Lower leg skin (tissue), 4 donors: ENCODE measurements around the gene STARD7. TPM values are rescaled to one million over a fixed set of nuclear protein-coding genes. Genes with fewer than 3 reads are reported as not detected.

Source experiments
- DNase-seq, 2 donors: peaks; one replicate each; pipeline ENCODE4 v3.0.0-alpha.2; 2019; ENCODE audit warnings: low spot score in 2 of 2
- H3K4me3 ChIP-seq: fragments of 200-600 bp; sonication (generic); 2 replicates; pipeline ENCODE4 v1.5.1; 2017; ENCODE audit warnings: mild to moderate bottlenecking, low read depth; ENCODE audit not compliant: poor library complexity, severe bottlenecking
- CTCF ChIP-seq, 3 donors: fragments of 450-650 bp; IDR thresholded peaks; one replicate each; pipeline ENCODE4 v1.5.1; 2016; ENCODE audit warnings: antibody characterized with exemption in 3 of 3, mild to moderate bottlenecking in 3 of 3, moderate library complexity in 2 of 3
- POLR2A ChIP-seq, 2 donors: fragments of 450-650 bp; IDR thresholded peaks; one replicate each; pipeline ENCODE4 v1.6.1; 2016 to 2017; ENCODE audit warnings: antibody characterized with exemption in 2 of 2, mild to moderate bottlenecking in 1 of 2, moderate library complexity in 1 of 2
- WGBS, 2 donors: methylation state at CpG; one replicate each; pipeline ENCODE4 v1.1.5; 2018; 5-methylcytosine and 5-hydroxymethylcytosine counted together
- intact Hi-C: fragments of 100-400 bp; cut with DNase I; formaldehyde crosslinking; loops from one replicate; pipeline ENCODE4 v1.15.0; 2023; ENCODE audit warnings: low total_unique reads
- total RNA-seq, 4 donors: library from RNA; depleted of rRNA; stranded (reverse); fragments of >200 nt; gene quantifications; one replicate each; pipeline ENCODE4 v1.1.0, GENCODE V29; 2016

The STARD7 gene
- total RNA-seq, 4 donors from 2014 or later: 52.5 to 101 (median 77.2) TPM

- no peak for DNase-seq
- TF ChIP-seq CTCF (IDR thresholded peaks at IDR 0.05): no peak
- no peak for TF ChIP-seq POLR2A (IDR thresholded peaks at IDR 0.05)
- H3K4me3 ChIP-seq: no peak overlapping the region
- intact Hi-C loops: no loop called here
- WGBS, 2 donors: 83 to 85% methylated on average over 8 of the region's 8 CpGs
Measured at GRCh38 chr2:96245609-96246390, 37.2 kb upstream of the STARD7 start.

GRCh38 chr2:96243843-96244242, 35.2 kb upstream of the STARD7 start:
- no peak for TF ChIP-seq POLR2A (IDR thresholded peaks at IDR 0.05)
- TF ChIP-seq CTCF (IDR thresholded peaks at IDR 0.05): no peak
- no peak overlapping the region for H3K4me3 ChIP-seq
- no peak for DNase-seq
- 96 to 98% methylated on average over 5 of the region's 5 CpGs for WGBS, 2 donors
- intact Hi-C loops: loop anchor here (5.0 kb wide), 1 partner anchor 1423 kb away; the partner anchor contains the start of gene C2orf92

GRCh38 chr2:96241900-96242611, 33.4 kb upstream of the STARD7 start:
- H3K4me3 ChIP-seq: no peak overlapping the region
- peak; percentile 69 to 91 for DNase-seq
- TF ChIP-seq POLR2A (IDR thresholded peaks at IDR 0.05) (no peak), CTCF (IDR thresholded peaks at IDR 0.05) (no peak)
- 55 to 62% methylated on average over 5 of the region's 5 CpGs for WGBS, 2 donors
- intact Hi-C loops: loop anchor here (5.0 kb wide), 1 partner anchor 1425 kb away; the partner anchor contains the start of gene C2orf92

- WGBS, 2 donors: 62 to 77% methylated on average over 2 of the region's 2 CpGs
- no peak for DNase-seq
- H3K4me3 ChIP-seq: no peak overlapping the region
- TF ChIP-seq CTCF (IDR thresholded peaks at IDR 0.05): no peak
- no peak for TF ChIP-seq POLR2A (IDR thresholded peaks at IDR 0.05)
- intact Hi-C loops: loop anchor here (5.0 kb wide), 1 partner anchor 1426 kb away; the partner anchor contains the start of gene C2orf92
Measured at GRCh38 chr2:96241227-96241626, 32.6 kb upstream of the STARD7 start.

GRCh38 chr2:96240341-96241038, 31.9 kb upstream of the STARD7 start:
- intact Hi-C loops: loop anchor here (5.0 kb wide), 1 partner anchor 1427 kb away; the partner anchor contains the start of gene C2orf92
- TF ChIP-seq CTCF (IDR thresholded peaks at IDR 0.05) (no peak), POLR2A (IDR thresholded peaks at IDR 0.05) (no peak)
- no peak for DNase-seq
- WGBS, 2 donors: 82 to 86% methylated on average over 8 to 9 of the region's 9 CpGs
- H3K4me3 ChIP-seq: no peak overlapping the region
